PC-9 (cell line): Measurements from ENCODE around the gene MOSPD3.

Experiments used
- CTCF ChIP-seq: fragments of 200-600 bp; sonication (generic); conservative IDR thresholded peaks from 2 replicates; pipeline ENCODE4 v1.6.1; 2017; ENCODE audit warnings: mixed run types, antibody characterized with exemption, mild to moderate bottlenecking, moderate library complexity
- EZH2 ChIP-seq: fragments of 200-600 bp; sonication (generic); IDR thresholded peaks from 2 replicates; pipeline ENCODE4 v1.8.0; 2017; ENCODE audit warnings: antibody characterized with exemption, low read depth

- TF ChIP-seq CTCF = no peak
- no peak for TF ChIP-seq EZH2
These were observed 6.0 kb upstream of the MOSPD3 start for GRCh38 chr7:100606313-100606712.
